ENCODE measurements around the gene TMEM132A.
A peak's percentile ranks its signal among the peaks of the same experiment; 100 is the strongest.

- no peak for TF ChIP-seq ZBTB33 (IDR thresholded peaks at IDR 0.05)
- TF ChIP-seq BHLHE40 (IDR thresholded peaks at IDR 0.05; ENCODE audit: borderline replicate concordance in 1 of 2, low read depth in 2 of 2, low read length in 1 of 2) = peak in 1 of 2 experiments; percentile 50; a peak in 1 of 4 replicates
- TF ChIP-seq HDAC2 (IDR thresholded peaks at IDR 0.05) = no peak
- peak; percentile 90 for TF ChIP-seq LARP7 (IDR thresholded peaks at IDR 0.05)
- no peak for TF ChIP-seq SREBF2 (IDR thresholded peaks at IDR 0.05; ENCODE audit: low read length)
- no peak for TF ChIP-seq E2F4 (IDR thresholded peaks at IDR 0.05; ENCODE audit: low read depth, low read length)
- TF ChIP-seq ZNF274 (IDR thresholded peaks at IDR 0.05; ENCODE audit: insufficient read depth, insufficient read length) = no peak
- TF ChIP-seq TARDBP (IDR thresholded peaks at IDR 0.05; ENCODE audit: borderline replicate concordance) = no peak
- TF ChIP-seq EZH2 (IDR thresholded peaks at IDR 0.05; ENCODE audit: borderline replicate concordance, control insufficient read depth, low read depth, low read length) = no peak
- TF ChIP-seq POLR2A (IDR thresholded peaks at IDR 0.05; ENCODE audit: low read depth, low read length) = peak; percentile 73
- TF ChIP-seq, protein P1, sequence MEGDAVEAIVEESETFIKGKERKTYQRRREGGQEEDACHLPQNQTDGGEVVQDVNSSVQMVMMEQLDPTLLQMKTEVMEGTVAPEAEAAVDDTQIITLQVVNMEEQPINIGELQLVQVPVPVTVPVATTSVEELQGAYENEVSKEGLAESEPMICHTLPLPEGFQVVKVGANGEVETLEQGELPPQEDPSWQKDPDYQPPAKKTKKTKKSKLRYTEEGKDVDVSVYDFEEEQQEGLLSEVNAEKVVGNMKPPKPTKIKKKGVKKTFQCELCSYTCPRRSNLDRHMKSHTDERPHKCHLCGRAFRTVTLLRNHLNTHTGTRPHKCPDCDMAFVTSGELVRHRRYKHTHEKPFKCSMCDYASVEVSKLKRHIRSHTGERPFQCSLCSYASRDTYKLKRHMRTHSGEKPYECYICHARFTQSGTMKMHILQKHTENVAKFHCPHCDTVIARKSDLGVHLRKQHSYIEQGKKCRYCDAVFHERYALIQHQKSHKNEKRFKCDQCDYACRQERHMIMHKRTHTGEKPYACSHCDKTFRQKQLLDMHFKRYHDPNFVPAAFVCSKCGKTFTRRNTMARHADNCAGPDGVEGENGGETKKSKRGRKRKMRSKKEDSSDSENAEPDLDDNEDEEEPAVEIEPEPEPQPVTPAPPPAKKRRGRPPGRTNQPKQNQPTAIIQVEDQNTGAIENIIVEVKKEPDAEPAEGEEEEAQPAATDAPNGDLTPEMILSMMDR (IDR thresholded peaks at IDR 0.05 in 2 of 3, conservative IDR thresholded peaks at IDR 0.05 in 1 of 3; ENCODE audit: control insufficient read depth in 2 of 3, extremely low read depth in 1 of 3, insufficient read depth in 1 of 3, low read depth in 3 of 3, low read length in 3 of 3) = no peak
Observed at GRCh38 chr11:60950933-60951605, 26.8 kb downstream of the TMEM132A start.
